Endothelial cell of umbilical vein (primary cell): ENCODE data around the gene MISP3.

ENCODE experiments used
- CTCF ChIP-seq, 2 donors: IDR thresholded peaks; 1 replicate in 1 of 2; 2 replicates in 1 of 2; pipeline ENCODE4 v1.5.1; 2011; ENCODE audit warnings: low read length in 2 of 2, mild to moderate bottlenecking in 2 of 2, moderate library complexity in 2 of 2, control low read depth in 1 of 2, inconsistent platforms in 1 of 2, low read depth in 1 of 2; ENCODE audit not compliant: insufficient read depth in 1 of 2; ENCODE audit errors: extremely low read depth in 1 of 2
- JUN ChIP-seq: IDR thresholded peaks from 2 replicates; pipeline ENCODE4 v1.6.1; 2011; ENCODE audit warnings: borderline replicate concordance, low read depth; ENCODE audit not compliant: insufficient read length, insufficient read depth

GRCh38 chr19:14082675-14082960 is 10.0 kb downstream of the MISP3 start:
- no peak for TF ChIP-seq CTCF (IDR thresholded peaks at IDR 0.05; ENCODE audit: extremely low read depth in 1 of 2, insufficient read depth in 1 of 2, low read depth in 1 of 2, low read length in 2 of 2)
- TF ChIP-seq JUN, result no peak
